AG04450 (cell line): Measurements from ENCODE around the gene MAGOH. TPM values are rescaled to one million over a fixed set of nuclear protein-coding genes. Genes with fewer than 3 reads are reported as not detected.

Experiments
- CTCF ChIA-PET: fragments of 300-600, 350-600 bp; formaldehyde crosslinking; extraction: SDS; loops from one replicate; lab custom pipeline; 2022; ENCODE audit warnings: antibody characterized with exemption, inconsistent platforms; lab: Charles Lee
- POLR2A ChIA-PET: fragments of 350-600 bp; formaldehyde crosslinking; extraction: SDS; loops from one replicate; lab custom pipeline; 2021; ENCODE audit warnings: antibody characterized with exemption, inconsistent platforms; lab: Yijun Ruan, JAX
- DNase-seq: peaks from one replicate; pipeline ENCODE4 v3.0.0-alpha.2; 2011; ENCODE audit warnings: low read depth, low spot score
- H3K27ac ChIP-seq: one replicate; pipeline ENCODE4 v1.5.1; 2012; ENCODE audit warnings: low read depth, low read length, control low read depth
- H3K27me3 ChIP-seq: one replicate; pipeline ENCODE4 v1.6.0; 2012; ENCODE audit warnings: low read length; ENCODE audit not compliant: control insufficient read depth, insufficient read depth
- H3K4me3 ChIP-seq: 2 replicates; pipeline ENCODE4 v1.5.1; 2011; ENCODE audit warnings: mild to moderate bottlenecking, low read depth, low read length, control low read depth
- H3K9me3 ChIP-seq: 2 replicates; pipeline ENCODE4 v1.5.1; 2012; ENCODE audit warnings: low read length; ENCODE audit not compliant: control insufficient read depth, insufficient read depth
- polyA minus RNA-seq: library from RNA; depleted of rRNA, polyadenylated mRNA; stranded (reverse); fragments of >200 nt; gene quantifications from 2 replicates; pipeline ENCODE4 v1.2.3, GENCODE V29; 2011; rRNA and poly(A)+ RNA removed
- polyA plus RNA-seq: library from polyadenylated mRNA; depleted of rRNA; stranded (reverse); fragments of >200 nt; gene quantifications from 2 replicates; pipeline ENCODE4 v1.2.3, GENCODE V29; 2011; rRNA removed
- TF ChIP-seq, protein P1 (sequence below): IDR thresholded peaks from 2 replicates; pipeline ENCODE4 v1.5.1; 2011; ENCODE audit warnings: low read depth, low read length, control low read depth, inconsistent platforms

Gene MAGOH
- polyA plus RNA-seq (20.3 and 37.6 TPM in 2 replicates), polyA minus RNA-seq (45.7 and 46.2 TPM in 2 replicates)

GRCh38 chr1:53238197-53239155, at the start of gene MAGOH:
Gene MAGOH, minus strand, starts transcription at chr1:53238518. Its CDS starts 70 bp downstream, at chr1:53238448.
- ChIA-PET CTCF (interaction anchor here (0.6 kb wide), 1 partner anchor 38 kb away, joined by 5 read pairs; no protein-coding TSS in a partner anchor), POLR2A (interaction anchor here (0.6 to 1.0 kb wide), 4 partner anchors 15 to 419 kb away, joined by 3 to 6 read pairs (median 4); partner anchors contain the start of gene ZYG11A)
- TF ChIP-seq, protein P1, sequence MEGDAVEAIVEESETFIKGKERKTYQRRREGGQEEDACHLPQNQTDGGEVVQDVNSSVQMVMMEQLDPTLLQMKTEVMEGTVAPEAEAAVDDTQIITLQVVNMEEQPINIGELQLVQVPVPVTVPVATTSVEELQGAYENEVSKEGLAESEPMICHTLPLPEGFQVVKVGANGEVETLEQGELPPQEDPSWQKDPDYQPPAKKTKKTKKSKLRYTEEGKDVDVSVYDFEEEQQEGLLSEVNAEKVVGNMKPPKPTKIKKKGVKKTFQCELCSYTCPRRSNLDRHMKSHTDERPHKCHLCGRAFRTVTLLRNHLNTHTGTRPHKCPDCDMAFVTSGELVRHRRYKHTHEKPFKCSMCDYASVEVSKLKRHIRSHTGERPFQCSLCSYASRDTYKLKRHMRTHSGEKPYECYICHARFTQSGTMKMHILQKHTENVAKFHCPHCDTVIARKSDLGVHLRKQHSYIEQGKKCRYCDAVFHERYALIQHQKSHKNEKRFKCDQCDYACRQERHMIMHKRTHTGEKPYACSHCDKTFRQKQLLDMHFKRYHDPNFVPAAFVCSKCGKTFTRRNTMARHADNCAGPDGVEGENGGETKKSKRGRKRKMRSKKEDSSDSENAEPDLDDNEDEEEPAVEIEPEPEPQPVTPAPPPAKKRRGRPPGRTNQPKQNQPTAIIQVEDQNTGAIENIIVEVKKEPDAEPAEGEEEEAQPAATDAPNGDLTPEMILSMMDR: no peak
- Histone ChIP-seq H3K9me3 (peaks cover 3% of the 10 kb centered on the region; the same call in 1 of the 2 replicates), H3K27ac (peak within 1 kb of the TSS; percentile 82), H3K27me3 (no peaks in the 10 kb centered on the region), H3K4me3 (peak within 1 kb of the TSS; percentile 100)
- peak; percentile 88 for DNase-seq

DNA sequence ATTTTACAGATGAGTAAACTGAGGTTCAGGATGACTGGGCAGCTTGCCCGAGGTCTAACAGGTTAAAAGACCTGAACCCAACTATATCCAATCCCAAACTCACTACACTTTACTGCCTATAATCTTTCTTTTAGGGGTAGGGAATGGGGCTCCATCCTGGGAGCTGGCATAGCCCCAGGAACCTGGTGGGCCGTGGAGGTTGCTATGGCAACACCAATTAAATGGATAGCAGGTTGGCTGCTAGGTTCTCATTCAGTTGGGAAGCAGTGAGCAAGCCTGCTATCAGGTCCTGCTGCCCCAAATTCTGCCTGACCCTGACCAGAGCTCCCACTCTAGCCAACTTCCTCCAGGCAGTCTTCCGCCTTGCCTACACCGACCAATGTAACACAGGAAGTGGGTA, 48.6 kb upstream of the MAGOH start:
- TF ChIP-seq, protein P1: no peak
- Histone ChIP-seq H3K9me3 (no peaks in the 10 kb centered on the region), H3K27me3 (no peaks in the 10 kb centered on the region), H3K27ac (no peak overlapping the region), H3K4me3 (no peak overlapping the region)
- CTCF ChIA-PET: interaction anchor here (0.5 to 4.8 kb wide), 2 partner anchors 8 to 87 kb away, joined by 3 to 34 read pairs; no protein-coding TSS in a partner anchor
- DNase-seq: no peak
- POLR2A ChIA-PET: no interaction called here

DNA sequence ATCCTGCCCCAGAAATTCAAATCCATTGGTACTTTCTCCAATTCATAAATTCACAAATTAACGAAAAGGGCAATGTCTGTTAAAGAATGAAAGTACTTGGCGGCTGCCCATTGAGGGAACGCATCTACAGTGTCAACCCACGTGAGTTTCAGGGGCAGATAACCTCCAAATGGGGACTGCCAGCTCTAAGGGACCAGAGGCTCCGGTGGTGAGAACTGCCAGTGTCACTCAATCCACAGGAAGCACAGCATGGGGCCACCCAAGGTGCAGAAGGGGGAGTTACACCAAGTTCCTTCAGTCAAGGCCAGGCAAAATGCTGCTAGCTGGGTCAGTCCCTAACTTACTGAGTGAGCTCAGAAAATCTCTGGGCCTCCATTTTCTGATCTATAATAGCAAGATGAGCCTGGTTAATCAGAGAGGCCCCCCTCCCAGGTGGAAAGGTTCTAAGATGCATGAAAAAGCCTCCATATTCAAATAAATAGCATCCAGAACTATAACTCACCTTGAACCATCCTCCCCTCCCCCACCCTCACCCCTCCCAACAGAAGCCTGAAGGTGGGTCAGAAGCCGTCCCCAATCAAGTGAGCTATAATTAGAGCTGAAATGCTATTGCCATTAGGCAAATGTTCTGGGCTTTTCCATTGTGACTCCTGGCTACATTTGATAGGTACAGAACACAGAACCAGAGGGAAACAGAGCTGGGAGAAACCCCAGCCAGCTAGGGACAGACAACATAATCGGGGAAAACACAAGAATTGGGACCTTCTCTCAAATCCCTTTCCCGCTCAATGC, 47.8 kb upstream of the MAGOH start:
- no peak overlapping the region for H3K4me3 ChIP-seq
- no peak overlapping the region for H3K27ac ChIP-seq
- CTCF ChIA-PET: interaction anchor here (0.5 to 4.8 kb wide), 2 partner anchors 8 to 88 kb away, joined by 3 to 34 read pairs; no protein-coding TSS in a partner anchor
- POLR2A ChIA-PET: no interaction called here
- DNase-seq: no peak
- no peaks in the 10 kb centered on the region for H3K27me3 ChIP-seq
- TF ChIP-seq, protein P1: no peak
- no peaks in the 10 kb centered on the region for H3K9me3 ChIP-seq

DNA sequence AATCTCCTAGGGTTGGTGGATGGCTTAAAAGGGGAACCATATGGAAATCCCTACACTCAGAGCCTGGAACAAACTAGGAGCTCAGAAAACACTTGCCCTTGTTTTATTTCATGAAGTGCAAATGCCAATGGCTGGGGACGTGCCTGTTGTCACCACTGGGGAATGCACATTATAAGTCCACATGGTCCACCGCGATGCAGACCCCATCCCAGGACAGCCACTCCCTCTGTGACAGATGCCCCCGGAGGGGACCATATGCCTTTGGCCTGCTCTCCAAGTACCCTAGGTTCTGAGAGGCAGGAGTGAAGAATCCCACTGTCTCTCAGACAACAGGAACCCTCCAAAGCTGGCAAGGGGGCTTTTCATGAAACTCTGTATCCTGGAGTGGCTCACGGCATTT, 47.2 kb upstream of the MAGOH start:
- ChIA-PET POLR2A (no interaction called here), CTCF (interaction anchor here (4.8 kb wide), 1 partner anchor 7 kb away, joined by 34 read pairs; no protein-coding TSS in a partner anchor)
- Histone ChIP-seq H3K27ac (no peak overlapping the region), H3K4me3 (no peak overlapping the region), H3K27me3 (no peaks in the 10 kb centered on the region), H3K9me3 (no peaks in the 10 kb centered on the region)
- TF ChIP-seq, protein P1: no peak
- DNase-seq: no peak
